Stimulated activated CD8-positive, alpha-beta memory T cell treated with anti-CD3 and anti-CD28 coated beads, Interleukin-2, amount 100 ng/mL, for 48 hours (primary cell): Measurements from ENCODE around the gene PWWP2B.

Source experiments
- DNase-seq, 2 donors: peaks; one replicate each; pipeline ENCODE4 v3.0.0-alpha.2; 2020; ENCODE audit warnings: low read depth in 2 of 2

The PWWP2B gene

DNA sequence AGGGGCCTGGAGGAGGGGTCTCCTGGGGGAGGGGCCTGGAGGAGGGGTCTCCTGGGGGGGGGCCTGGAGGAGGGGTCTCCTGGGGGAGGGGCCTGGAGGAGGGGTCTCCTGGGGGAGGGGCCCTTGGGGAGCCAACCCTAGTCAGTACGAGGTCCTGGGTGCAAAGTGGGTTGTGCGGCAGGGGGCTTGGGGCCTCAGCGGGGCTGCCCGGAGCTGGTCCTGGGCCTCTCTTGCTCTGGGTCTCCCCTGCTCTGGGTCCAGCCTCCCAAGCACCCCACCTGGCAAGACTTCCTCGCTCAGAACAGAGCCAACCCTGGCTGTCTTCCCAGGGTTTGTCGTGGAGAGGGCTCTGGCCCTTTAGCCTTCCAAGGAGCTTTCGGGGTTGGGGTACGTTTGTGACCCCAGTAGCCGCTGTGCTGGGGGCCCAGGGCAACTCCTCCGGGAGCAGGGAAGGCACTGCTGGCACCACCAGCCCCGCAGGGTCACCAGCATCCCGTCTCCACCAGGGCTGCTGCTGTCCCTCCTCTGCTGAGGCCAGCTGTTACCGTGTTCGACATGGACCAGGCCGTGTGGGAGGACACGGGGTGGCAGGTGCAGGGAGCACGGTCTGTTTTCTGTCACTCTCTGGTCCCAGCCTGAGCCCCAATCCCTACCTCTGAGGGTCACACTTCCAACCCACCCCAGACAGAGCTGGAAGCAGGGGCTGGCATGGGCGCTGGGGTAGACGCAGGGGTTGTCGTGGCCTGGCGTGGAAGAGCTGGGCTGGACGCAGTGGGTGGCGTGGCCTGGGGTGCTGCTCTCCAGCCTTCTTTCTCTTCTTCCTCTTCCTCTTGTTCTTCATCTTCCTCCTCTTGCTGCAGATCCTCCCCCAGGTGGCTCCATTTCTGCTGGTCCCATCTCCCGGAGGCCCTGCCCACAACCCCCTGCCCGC, 22.8 kb downstream of the PWWP2B start:
- DNase-seq, result no peak

DNA sequence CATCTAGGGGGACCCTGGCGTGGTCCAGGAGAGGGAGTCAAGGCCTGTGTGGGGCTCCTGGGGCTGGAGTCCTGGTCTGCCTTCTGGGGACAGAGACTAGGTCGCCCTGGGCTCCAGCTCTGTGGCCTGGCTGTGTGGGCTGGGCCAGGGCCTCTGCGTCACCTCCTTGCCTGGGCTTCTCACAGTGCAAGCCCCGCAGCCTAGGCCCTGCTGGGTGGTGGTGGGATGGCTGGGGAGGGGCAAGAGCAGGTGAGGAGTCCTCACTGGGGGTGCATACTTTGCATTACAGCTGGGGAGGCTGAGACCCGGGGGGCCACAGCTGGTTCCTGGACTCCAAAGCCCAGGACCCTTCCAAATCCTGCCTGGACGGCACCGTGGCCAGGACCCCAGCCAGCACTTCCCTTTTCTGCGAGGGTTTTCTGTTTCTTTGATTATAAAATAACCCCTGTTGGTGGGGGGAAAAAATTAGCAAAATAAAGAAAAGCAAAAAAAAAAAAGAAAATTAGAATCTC, 23.5 kb downstream of the PWWP2B start:
- DNase-seq, result no peak

DNA sequence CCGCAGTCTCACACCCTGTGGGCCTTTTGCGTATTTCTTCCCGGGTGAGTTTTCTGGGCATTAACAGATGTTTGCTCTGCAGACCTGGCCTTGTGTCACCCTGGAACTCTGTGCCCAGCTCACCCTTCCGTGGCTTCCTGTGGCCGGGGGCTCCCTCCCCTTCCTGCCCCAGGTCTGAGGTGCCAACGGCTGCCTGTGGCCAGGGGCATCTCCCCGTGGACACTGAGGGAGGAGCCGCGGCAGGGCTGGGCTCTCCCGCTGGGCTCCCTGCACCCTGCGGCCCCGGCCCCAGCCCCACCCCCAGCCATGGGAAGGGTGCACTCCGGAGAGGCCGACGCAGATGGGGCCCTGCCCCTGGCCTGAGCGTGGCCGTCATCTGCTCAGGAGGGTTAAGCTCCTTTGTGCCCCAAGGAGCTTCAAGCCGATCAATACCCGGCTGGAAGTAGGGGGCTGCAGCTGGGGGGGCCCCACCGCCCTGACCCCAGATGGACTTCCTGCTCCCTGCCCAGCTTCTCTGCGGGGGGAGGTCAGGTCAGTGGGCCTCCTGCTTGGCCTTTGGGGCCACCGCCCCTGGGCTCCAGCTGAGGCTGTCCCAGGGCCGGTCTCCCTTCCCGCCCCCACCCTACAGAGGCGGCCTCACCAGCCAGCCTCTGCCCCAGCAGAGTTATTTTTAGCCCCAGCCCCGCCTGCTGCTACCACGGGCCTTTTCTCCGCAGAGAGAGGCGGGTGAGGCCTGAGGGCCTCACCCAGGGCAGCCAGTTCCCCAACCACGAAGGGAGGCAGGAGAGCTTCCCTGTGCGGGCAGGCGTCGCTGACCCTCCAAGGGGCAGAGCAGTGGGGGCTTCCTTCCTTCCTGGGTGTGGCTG, 24.2 kb downstream of the PWWP2B start:
- DNase-seq, result no peak

DNA sequence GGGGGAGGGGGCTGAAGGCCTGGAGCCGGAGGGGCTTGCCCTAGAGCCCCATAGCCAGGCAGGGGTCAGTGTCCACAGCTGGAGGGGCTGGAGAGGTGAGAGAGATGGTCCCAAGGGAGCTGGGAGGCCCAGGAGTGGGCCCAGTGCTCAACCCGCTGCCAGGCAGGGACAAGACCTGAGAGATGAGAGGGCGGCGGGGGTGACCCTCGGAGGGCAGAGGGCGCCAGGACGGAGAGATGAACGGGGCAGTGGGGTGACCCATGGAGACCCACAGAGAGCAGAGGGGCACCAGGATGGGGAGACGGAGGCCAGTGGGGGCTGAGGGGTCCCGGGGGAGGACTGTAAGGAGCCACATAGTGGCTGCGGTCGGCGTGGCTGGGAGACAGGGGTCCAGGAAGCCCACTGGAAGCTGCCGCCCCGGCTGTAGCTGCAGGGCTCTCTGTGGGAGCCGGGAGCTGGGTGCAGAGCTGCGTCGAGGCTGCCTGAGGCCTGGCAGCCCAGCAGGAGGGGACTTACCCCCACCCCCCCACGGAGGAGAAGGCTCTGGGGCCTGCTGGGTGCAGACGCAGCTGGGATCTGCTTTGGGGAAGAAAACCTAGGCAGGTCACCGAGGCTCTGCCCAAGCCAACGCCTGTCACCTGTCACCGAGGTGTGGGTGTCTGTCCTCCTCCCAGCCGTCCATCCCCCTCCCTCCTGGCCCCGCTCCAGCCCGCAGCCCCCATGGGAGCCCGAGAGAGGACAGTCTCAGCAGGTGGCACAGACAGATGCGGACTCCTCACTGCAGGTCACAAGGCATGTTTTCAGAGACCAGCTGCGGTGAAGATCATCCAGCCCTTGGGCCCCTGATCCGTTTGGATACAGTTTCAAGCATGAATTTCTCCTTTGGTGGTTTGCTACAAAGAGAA, 25.1 kb downstream of the PWWP2B start:
- no peak for DNase-seq

DNA sequence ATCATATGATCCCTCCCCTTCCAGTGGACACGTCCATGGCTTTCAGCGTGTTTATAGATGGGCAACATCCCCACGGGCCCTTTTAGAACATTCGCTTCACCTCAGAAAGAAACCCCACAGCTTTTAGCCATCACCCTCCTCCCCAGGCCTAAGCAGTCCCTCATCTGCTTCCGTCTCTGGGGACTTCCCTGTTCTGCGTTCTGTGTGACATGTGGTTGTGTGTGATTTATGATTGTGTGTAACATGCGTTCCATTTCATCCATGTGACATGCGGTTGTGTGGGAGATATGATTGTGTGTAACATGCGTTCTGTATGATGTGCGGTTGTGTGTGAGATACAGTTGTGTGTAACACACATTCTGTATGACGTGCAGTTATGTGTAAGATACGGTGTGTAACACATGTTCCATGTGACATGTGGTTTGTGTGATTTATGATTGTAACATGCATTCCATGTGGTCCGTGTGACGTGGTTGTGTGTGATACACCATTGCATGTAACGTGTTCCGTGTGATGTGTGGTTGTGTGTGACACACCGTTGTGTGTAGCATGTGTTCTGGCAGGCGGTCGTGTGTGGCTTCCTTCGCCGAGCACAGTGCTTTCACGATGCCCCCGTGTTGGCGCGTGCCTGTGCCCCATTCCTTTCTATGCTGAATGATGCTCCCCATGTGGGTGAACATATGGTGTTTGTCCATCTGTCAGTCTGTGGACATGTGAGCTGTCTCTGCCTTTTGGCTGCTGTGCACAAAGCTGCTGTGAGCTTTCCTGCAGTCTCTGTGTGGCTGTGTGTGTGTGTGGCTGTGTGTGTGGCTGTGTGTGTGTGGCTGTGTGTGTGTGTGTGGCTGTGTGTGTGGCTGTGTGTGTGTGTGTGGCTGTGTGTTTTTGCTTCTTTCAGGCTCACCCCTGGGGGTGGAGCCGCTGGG, 26.2 kb downstream of the PWWP2B start:
- DNase-seq, result no peak

DNA sequence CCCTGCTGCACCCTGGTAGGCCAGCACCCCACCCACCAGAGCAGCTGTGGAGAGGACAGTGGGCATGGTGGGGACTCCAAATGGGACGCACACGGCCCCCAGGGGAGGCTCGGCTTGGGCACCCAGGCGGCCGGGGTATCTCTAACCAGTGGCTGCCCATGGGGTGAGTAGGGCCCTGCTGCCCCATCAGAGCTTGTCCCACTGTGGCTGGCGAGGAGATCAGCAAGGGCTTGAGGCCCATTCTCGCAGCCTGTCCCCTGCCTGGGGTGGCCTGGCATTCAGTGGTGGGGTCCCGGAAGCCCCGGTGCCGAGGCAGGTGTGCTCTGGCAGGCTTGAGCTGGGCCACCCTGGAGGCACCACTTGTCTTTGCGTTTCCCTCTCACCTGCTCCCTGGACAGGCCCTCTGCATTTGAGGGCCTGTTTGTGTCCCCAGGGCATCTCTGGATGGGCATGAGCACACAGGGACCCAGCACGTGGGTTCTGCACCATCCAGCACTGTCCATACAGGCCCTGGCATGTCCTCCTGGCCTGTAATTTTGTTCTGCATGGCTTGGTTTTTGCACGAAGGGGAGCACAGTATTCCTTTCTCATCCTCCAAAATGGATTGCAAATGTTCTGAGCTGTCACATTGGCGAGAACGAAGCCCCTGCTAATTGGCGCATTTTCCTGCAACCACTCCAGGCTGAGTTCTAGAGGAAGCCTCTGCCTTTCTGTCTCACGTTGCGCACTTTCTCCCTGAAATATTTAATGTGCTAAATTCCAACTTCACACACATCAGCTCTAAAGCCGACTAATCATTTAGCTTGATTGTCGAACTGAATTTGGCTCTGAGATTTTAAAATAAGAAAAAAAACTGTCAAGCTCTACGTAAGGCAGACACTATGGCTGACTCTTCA, 27.2 kb downstream of the PWWP2B start:
- DNase-seq, result no peak

DNA sequence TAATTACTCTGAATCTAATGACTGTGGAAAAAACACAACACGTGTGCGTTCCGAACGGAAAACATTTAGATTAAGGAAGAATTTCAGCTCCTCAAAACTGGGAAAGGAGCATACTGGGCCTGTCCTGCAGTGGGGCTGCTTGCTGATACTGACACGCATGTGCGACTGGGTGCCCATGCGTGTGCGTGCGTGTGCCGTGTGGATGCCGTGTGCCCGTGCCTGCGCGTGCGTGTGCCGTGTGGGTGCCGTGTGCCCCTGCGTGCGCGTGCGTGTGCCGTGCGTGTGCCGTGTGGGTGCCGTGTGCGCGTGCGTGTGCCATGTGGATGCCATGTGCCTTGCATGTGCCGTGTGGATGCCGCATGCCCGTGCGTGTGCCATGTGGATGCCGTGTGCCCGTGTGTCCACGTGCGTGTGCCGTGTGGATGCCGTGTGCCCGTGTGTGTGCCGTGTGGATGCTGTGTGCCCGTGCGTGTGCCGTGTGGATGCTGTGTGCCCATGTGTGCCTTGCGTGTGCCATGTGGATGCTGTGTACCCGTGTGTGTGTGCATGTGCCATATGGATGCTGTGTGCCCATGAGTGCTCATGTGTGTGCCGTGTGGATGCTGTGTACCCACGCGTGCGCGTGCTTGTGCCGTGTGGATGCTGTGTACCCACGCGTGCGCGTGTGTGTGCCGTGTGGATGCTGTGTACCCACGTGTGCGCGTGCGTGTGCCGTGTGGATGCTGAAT, 28.2 kb downstream of the PWWP2B start:
- no peak for DNase-seq

DNA sequence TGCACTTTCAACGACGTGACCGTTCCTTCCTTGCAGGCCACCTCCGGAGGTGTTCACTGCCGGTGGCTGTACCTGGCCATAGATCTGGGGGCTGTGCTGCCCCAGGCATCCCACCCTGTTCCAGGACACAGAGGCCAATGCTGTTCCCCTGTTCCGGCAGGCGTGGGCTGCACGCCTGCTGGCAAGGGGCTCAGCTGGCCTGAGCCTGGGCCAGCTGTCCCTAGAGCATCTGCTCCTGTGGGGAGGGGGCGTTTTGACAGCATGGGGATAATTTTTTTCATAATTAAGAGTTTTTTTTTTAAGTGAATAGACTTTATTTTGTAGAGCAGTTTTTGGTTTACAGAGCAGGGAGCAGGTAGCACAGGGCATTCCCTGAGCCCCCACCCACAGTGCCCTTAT, 28.8 kb downstream of the PWWP2B start:
- no peak for DNase-seq

DNA sequence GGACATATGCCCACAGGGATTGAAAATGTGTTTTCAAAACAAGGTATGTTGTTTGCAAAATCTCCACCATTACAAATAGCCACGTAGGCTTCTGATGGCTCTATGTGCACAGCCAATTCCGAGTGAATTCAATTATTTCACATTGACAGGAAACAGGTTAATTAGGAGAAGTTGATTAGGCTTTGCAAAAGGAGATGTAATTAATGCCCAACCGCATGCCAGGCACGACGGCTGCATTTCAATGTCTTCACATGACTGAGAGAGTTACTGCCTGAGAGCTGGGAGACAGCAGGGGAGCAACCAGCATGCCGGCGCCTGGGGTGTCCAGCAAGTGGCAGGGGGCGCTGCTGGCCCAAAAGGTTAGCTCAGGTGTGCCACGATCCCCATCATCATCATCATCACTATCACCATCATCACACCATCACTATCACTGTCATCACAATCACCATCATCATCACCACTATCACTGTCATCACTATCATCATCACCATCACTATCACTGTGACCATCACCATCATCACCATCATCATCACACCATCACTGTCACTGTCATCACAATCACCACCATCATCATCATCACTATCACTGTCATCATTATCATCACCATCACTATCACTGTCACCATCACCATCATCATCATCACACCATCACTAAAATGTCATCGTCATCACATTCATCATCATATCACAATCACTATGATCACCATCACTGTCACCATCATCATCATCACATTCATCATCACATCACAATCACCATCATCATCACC, 30.2 kb downstream of the PWWP2B start:
- no peak for DNase-seq

DNA sequence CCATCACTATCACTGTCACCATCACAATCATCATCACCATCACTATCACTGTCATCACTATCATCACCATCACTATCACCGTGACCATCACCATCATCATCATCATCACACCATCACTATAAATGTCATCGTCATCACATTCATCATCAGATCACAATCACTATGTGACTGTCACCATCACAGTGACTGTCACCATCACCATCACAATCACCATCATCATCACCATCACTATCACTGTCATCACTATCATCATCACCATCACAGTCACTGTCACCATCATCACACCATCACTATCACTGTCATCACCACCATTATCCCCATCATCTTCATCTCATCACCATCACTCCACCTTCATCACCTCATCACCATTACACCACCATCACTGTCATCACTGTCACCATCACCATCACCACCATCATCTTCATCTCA, 31.0 kb downstream of the PWWP2B start:
- no peak for DNase-seq

DNA sequence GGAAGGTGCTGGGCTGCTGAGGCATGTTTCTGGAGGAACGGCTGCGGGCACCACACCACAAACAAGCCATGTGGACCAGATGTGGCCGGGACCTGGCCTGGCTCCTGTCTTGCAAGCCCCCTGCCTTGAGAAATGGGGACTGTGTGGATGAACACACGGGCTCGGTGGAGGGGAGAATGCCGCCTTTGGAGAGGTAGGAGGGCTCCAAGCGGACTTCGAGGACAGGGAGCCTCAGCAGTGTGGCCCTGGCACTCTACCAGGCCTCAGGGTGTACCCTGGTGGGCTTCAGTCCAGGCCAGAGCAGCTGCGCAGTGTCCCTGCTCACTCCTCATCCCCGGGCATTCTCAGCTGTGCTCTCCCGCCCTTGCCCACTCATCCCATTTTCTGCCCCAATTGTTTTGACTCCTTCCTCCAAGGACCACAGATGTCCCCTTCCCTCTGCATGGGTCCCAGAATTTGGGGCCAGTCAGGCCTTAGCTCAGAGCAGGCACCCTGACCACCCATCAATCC, 31.5 kb downstream of the PWWP2B start:
- DNase-seq, result no peak

DNA sequence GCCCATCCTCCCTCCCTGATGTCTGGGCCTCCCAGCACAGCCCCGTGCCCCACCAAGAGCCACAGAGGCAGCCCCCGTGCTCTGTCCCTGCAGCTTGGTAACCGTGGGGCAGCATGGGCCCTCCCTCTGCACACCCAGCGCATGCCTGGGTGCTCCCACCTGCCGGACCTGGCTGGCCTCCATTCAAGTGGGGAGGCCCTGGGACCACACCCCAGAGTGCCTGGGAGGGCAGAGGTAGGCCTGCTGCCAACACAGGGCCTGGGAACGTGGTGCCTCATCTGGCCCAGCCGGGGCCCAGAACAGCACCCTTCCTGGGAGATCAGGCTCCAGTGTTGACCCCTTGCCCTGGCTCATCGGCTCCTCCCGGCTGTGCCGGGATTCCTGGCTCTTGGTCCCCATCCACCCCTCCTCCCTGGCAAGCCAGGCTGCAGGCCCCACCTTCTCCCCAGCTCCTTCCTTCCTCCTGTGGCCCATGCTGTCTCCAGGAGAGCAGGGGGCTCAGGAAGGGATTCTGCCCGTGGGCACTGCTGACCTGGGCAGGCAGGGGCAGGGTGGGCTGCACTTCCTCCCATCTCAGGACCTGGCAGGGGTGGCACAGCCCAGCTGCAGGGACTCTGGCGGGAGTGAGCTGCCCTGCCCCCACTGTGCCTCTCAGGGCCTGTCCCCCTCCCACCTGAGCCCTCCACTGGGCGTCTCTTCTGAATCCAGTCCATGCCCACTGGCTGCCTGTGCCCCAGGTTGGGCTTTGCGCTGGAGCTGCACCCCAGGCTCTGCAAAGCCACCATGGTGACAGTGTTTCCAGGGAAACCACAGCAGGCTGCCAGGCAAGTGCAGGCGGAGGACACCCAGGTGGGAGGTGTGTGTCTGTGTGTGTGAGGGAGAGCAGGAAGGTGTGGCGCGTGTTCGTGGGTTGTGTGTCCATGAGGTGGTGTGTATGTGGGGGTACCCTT, 32.6 kb downstream of the PWWP2B start:
- DNase-seq, result no peak

DNA sequence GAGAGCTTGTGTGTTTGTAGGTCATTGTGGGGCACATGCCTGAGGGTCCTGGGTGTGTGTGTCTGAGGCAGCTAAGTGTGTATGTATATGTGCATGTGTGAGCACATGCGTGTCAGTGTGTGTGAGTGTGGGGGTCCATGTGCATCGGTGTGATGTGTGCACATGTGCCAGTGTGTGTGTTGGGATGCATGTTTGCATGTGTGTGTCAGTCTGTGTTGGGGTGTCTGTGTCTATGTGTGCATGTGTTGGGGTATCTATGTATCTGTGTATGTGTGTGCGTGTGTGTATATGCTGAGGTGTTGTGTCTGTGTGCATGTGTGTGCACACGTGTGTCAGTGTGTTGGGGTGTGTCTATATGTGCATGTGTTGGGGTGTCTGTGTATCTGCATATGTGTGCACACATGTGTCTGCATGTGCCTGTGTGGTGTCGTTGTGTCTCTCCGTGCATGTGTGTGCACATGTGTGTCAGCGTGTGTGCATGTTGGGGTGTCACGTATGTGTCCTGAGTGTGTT, 33.3 kb downstream of the PWWP2B start:
- no peak for DNase-seq

DNA sequence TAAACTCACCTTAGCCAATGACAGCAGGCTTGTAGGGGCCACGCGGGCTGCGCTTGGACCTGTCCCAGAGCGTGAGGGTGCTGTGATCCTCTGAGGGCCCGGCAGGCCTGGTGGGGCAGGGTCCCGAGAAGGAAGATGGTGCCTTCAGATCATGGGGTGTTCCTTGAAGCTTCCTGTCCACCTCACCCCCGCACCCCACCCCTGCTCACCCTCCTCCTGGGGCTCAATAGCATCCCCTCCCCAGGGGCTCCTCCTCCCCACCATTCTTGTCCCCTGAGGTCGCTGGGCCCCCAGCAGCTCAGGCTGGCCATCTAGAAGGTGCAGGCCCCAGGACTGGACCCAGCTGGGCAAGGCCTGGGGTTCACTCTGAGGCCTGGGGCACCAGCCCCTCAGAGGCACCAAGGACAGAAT, 33.9 kb downstream of the PWWP2B start:
- no peak for DNase-seq

DNA sequence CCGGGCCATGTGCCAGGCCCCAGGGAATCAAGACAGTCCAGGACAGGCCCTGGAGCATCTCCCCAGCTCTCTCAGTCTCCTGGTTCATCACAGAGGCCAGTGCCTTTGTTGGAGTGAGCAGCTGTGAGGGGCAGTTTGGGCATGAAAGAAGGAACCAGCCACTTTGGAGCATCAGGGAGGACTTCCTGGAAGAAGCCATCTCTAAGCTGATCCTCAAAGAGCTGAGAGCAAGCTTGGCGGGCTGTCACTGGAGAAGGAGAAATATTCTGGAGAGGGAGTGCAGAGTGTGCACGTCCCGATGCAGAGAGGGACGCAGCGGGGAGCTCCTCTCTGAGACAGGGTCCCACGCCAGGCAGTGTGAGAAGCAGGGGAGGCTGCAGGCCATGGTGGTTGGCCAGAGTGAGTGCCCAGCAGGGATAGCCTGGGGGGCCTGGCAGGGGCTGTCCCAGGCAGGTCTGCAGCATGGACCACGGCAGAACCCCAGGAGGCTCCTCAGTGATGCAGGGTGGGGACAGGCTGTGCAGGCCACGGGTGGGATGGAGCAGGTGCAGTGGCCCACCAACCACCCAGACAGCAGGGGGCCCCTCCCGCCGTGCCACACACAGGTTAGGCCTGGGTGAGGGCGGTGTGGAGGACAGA, 34.7 kb downstream of the PWWP2B start:
- no peak for DNase-seq

DNA sequence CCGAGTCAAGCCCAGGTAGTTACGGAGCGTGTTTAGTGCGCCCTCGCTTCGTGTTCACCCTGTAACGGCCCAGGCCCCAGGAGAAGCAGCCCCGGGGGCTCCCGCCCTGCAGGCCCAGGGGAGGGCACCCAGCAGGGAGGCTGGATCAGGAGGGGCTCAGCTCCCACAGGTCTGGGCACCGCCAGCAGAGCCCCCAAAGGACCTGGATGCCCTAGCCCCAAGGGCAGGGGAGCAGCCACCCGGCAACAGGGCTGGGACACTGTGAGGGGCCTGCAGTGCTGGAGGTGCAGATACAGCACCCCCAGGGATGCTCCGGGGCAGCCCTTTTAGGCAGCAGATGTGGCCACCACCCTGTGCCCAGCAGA, 35.2 kb downstream of the PWWP2B start:
- no peak for DNase-seq
